ENCODE results near the gene HINFP. TPM values are rescaled to one million over a fixed set of nuclear protein-coding genes. Genes with fewer than 3 reads are reported as not detected.

HINFP gene
- total and polyA plus RNA-seq, 3 donors from 2014 or later: 38.3 to 58.7 (median 58.3) TPM

GRCh38 chr11:119155733-119156492 lies 34.5 kb downstream of the HINFP start:
- intact Hi-C loops (cut with DNase I; ENCODE audit: low total_unique reads): no loop called here
- no peak overlapping the region for H3K4me3 ChIP-seq
- TF ChIP-seq POLR2A (IDR thresholded peaks at IDR 0.05): no peak
- TF ChIP-seq, protein P1, sequence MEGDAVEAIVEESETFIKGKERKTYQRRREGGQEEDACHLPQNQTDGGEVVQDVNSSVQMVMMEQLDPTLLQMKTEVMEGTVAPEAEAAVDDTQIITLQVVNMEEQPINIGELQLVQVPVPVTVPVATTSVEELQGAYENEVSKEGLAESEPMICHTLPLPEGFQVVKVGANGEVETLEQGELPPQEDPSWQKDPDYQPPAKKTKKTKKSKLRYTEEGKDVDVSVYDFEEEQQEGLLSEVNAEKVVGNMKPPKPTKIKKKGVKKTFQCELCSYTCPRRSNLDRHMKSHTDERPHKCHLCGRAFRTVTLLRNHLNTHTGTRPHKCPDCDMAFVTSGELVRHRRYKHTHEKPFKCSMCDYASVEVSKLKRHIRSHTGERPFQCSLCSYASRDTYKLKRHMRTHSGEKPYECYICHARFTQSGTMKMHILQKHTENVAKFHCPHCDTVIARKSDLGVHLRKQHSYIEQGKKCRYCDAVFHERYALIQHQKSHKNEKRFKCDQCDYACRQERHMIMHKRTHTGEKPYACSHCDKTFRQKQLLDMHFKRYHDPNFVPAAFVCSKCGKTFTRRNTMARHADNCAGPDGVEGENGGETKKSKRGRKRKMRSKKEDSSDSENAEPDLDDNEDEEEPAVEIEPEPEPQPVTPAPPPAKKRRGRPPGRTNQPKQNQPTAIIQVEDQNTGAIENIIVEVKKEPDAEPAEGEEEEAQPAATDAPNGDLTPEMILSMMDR (IDR thresholded peaks at IDR 0.05): no peak
- no peaks in the 10 kb centered on the region for H3K27me3 ChIP-seq
- no peaks in the 10 kb centered on the region for H3K36me3 ChIP-seq (ENCODE audit: low read depth, missing control alignments)
- H3K4me1 ChIP-seq: no peaks in the 10 kb centered on the region
- WGBS, 2 donors: 72 to 80% methylated on average over 8 of the region's 8 CpGs
- no peak for DNase-seq
- H3K27ac ChIP-seq: no peak overlapping the region
- no peaks in the 10 kb centered on the region for H3K9me3 ChIP-seq

DNA sequence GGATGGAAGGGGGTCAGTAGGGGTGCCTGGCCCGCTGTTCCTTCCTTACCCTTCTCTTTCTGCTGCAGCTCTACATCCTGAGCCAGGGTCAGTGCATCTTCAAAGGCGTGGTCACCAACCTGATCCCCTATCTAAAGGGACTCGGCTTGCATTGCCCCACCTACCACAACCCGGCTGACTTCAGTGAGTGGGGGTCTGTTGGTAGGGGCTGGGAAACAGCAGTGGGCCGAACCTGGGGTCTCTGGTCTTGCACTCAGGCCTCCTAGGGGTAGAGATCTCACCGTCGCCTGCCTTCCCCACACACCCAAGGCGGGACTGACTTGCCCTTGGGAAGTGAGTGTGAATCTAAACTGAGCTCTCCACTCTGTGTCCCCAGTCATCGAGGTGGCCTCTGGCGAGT lies 35.1 kb downstream of the HINFP start:
- intact Hi-C loops (cut with DNase I; ENCODE audit: low total_unique reads): no loop called here
- Histone ChIP-seq H3K9me3 (no peaks in the 10 kb centered on the region), H3K4me1 (no peaks in the 10 kb centered on the region), H3K27me3 (no peaks in the 10 kb centered on the region), H3K4me3 (no peak overlapping the region), H3K36me3 (ENCODE audit: low read depth, missing control alignments) (no peaks in the 10 kb centered on the region), H3K27ac (no peak overlapping the region)
- TF ChIP-seq, protein P1 (IDR thresholded peaks at IDR 0.05): no peak
- no peak for TF ChIP-seq POLR2A (IDR thresholded peaks at IDR 0.05)
- no peak for DNase-seq
- WGBS, 2 donors: 86 to 96% methylated on average over 10 of the region's 10 CpGs

- WGBS, 2 donors: 54 to 61% methylated on average over 3 of the region's 3 CpGs
- intact Hi-C loops (cut with DNase I; ENCODE audit: low total_unique reads): no loop called here
These were observed 35.7 kb downstream of the HINFP start for GRCh38 chr11:119157063-119157462.

GRCh38 chr11:119158467-119158866 lies 37.1 kb downstream of the HINFP start:
- Histone ChIP-seq H3K9me3 (no peaks in the 10 kb centered on the region), H3K4me1 (no peaks in the 10 kb centered on the region), H3K36me3 (ENCODE audit: low read depth, missing control alignments) (no peaks in the 10 kb centered on the region), H3K27ac (no peak overlapping the region), H3K4me3 (no peak overlapping the region), H3K27me3 (no peaks in the 10 kb centered on the region)
- DNase-seq: no peak
- TF ChIP-seq POLR2A (IDR thresholded peaks at IDR 0.05): no peak
- TF ChIP-seq, protein P1 (IDR thresholded peaks at IDR 0.05): no peak
- intact Hi-C loops (cut with DNase I; ENCODE audit: low total_unique reads): no loop called here
- 92 to 98% methylated on average over 11 to 13 of the region's 13 CpGs for WGBS, 2 donors

More at GRCh38 chr11:119157063-119157462, 35.7 kb downstream of the HINFP start:
- TF ChIP-seq, protein P1 (IDR thresholded peaks at IDR 0.05): no peak
- TF ChIP-seq POLR2A (IDR thresholded peaks at IDR 0.05): no peak
- no peak for DNase-seq
- no peak overlapping the region for H3K27ac ChIP-seq
- no peaks in the 10 kb centered on the region for H3K27me3 ChIP-seq
- no peaks in the 10 kb centered on the region for H3K36me3 ChIP-seq (ENCODE audit: low read depth, missing control alignments)
- H3K4me3 ChIP-seq: no peak overlapping the region
- no peaks in the 10 kb centered on the region for H3K4me1 ChIP-seq
- no peaks in the 10 kb centered on the region for H3K9me3 ChIP-seq

GRCh38 chr11:119160151-119160550 lies 38.8 kb downstream of the HINFP start:
- H3K27ac ChIP-seq: no peak overlapping the region
- DNase-seq: no peak
- H3K36me3 ChIP-seq (ENCODE audit: low read depth, missing control alignments): no peaks in the 10 kb centered on the region
- WGBS, 2 donors: 91 to 95% methylated on average over 9 of the region's 9 CpGs
- no peaks in the 10 kb centered on the region for H3K9me3 ChIP-seq
- no peak overlapping the region for H3K4me3 ChIP-seq
- intact Hi-C loops (cut with DNase I; ENCODE audit: low total_unique reads): no loop called here
- H3K27me3 ChIP-seq: no peaks in the 10 kb centered on the region
- TF ChIP-seq POLR2A (IDR thresholded peaks at IDR 0.05): no peak
- TF ChIP-seq, protein P1 (IDR thresholded peaks at IDR 0.05): no peak
- H3K4me1 ChIP-seq: no peaks in the 10 kb centered on the region
